ENCODE measurements around the gene ENAH.
"Not testable (repeated sequence)": the region's sequence is repeated elsewhere in the genome, so short reads cannot be mapped to it uniquely, and the experiment has no call there.

Gene ENAH

DNA sequence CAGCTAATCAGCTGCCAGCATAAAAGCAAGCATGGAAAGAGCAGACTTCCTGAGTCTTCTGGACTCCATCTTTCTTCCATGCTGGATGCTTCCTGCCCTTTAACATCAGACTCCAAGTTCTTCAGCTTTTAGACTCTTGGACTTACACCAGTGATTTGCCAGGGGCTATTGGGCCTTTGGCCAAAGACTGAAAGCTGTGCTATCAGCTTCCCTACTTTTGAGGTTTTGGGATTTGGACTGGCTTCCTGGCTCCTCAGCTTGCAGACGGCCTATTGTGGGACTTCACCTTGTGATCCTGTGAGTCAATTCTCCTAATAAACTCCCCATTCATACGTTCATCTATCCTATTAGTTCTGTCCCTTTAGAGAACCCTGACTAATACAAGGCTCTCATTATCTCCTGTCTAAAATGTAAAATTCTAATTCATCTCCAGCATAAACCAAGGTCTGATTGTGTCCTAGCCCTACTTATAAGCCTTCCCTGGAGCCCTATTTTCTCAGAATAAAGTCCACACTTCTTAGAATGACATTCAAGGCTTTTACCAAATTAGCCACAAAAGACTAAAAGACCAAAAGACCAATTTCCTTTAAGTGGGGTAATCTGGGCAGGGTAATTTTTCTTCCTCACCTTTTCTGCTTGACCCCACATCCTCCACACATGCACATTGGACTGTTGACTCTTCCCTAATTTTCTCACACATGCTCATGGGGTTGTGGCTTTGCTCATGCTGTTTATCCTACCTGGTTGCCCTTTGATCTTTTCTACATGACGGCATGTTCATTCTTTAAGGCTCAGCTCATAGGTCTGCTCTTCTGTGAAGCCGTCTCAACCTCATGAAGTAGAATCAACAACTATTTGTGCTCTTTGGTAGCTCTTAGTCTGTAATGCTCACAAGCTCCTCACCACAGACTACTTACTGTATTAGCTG, 18.1 kb upstream of the ENAH start:
- no peak for DNase-seq

DNA sequence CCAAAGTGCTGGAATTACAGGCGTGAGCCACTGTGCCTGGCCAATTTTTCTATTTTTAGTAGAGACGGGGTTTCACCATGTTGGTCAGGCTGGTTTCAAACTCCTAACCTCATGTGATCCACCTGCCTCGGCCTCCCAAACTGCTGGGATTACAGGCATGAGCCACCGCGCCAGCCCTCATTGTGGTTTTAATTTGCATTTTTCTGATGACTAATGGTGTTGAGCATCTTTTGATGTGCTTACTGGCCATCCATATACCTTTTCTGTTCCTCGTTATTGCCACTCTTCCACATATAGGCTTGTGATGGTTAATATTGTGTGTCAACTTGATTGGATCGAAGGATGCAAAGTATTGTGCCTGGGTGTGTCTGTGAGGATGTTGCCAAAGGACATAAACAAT, 17.4 kb upstream of the ENAH start:
- DNase-seq: no peak

DNA sequence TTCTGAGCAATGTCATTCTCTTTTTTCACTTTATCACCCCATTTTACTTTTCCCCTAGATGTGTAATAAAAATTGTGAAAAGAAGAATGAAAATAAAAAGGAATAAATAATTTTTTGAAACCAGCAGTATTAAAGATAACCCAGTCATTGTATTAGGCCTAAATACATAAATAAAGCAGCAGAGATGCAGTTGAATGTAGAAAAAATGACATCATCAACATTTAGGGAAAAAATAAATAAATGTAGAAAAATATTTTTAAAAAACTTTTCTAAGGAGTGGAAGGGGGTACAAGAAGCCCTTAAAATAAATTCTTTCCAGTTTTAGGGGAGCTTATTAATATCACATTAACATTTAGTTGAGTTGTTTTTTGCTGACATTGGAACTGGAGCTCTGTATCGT, 15.3 kb upstream of the ENAH start:
- no peak for DNase-seq

DNA sequence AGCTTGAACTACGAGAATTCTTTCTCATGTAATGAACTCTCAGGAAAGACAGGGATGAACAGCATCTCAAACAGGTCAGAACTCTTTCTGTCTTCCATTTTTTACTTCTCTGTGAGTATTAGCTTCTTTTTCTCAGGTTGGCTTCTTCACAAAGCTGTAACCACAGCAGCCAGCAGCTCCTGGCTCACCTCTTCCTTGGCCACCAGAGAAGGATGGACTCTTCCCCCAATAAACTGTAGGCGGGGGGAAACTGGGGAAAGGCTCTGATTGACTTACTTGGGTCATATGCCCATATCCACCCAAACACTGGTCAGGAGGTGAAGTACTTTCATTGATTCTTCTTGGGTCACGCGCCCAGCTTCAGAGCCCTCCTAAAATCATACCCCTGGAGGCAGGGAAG, 14.4 kb upstream of the ENAH start:
- no peak for DNase-seq

DNA sequence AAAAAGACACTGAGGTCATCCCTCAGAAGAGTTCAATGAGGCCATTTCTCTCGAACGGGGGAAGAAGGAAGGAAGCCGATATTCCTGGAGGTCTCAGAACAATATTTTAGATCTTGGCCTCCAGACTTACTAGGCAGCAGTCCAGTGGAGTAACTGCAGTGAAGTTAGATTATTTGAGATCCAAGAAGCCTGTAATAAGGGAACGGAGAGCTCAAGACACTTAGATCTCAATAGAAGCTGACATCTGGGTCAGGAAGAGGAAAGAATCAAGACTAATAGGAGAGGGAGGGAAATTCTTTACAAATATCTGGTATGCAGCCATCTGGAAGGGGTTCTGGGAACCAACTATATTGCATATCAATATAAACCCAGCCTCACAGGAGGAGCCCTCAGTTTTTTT, 13.6 kb upstream of the ENAH start:
- no peak for DNase-seq

DNA sequence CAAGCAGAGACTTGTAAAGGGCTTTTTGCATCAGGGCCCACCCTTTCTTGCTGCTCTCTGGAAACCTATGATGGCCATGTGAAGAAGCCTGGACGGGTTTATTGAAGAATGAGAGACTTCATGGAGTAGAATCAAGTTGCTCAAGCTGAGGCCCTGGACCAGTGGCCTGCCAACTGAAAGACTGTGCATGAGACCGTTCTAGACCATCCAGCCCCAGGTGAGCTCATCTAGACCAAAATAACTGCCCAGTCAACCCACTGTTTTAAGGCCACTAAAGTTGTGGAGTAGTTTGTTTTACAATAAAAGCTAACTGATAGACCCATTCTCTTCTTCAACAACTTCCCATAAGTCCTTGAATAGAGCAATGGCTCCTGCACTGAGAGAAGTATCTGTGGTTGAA, 11.8 kb upstream of the ENAH start:
- no peak for DNase-seq

DNA sequence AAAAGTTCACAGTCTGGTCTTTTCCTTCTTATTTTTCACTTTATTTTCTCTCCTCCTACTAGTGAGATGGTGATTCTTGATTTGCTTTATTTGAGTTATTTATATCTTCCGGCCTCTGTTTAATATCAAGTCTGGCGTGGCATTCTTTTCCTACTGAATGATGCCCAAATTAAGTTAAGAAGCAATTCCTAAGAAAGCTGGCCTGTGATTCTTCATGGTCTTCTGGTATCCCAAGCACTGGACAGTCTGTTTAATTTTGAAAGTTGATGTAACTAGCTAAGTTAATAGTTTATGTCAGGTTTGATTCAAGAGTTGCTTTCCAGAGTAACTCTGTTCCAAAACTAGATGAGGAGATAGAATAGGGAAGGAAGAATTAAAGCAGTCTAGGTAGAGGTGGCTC, 9.2 kb upstream of the ENAH start:
- no peak for DNase-seq

DNA sequence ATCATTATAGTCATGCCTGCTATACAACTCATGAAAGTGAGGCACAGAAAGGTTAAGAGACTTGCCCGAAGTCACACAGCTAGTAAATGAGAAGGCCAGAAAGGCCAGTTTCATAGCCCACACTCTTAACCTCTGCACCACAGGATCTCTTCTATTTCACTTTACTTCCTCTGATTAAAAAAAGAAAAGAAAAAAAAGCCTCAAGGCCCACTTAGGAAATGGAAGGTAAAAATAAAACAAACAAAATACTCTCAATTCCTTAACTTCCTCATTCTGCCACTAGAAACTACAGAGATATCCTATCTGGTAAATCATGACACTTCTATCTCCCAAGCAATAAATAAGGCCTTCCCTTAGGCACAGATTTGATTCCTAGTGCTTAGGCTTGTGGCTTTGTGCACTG, 7.6 kb upstream of the ENAH start:
- no peak for DNase-seq

DNA sequence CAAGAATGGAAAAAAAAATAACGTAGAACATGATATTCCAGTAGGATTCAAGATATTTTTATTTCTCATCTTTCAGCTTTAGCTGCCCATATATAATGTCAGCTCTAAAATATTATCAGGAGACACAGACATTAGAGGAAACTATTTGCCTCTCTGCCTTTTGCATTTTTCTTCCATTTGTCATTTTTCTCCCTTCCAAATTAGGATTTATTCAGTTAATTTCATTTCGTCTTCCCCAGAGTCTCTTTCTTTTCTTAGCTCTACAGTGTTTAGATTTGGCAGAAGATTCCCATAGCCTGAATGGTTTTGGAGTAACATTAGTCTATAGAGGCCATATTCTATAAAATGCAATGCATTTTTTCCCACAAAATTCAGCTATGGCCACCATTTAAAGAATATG, 5.1 kb upstream of the ENAH start:
- no peak for DNase-seq

DNA sequence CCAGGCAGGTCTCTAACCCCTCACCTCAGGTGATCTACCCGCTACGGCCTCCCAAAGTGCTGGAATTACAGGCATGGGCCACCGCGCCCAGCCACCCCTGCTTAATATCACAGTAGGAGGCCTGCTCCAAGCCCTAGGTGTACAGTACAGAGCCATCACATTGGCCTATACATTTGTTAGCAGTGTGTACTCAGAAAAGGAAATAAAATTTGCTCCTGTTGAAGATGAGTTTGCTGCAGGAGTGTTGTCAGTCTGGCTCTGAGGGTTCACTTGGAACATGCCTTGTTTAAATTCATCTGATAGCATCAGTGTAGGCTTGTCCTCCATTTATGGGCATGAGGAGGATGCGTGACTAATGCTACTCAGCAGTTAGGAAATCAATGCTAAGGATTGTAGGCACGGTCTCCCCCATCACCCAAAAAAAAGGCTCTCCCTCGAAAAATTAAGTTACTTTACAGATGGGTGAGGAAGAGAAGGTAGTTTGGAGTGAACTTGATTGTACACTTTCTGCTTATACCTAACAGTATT, 4.6 kb upstream of the ENAH start:
- no peak for DNase-seq

DNA sequence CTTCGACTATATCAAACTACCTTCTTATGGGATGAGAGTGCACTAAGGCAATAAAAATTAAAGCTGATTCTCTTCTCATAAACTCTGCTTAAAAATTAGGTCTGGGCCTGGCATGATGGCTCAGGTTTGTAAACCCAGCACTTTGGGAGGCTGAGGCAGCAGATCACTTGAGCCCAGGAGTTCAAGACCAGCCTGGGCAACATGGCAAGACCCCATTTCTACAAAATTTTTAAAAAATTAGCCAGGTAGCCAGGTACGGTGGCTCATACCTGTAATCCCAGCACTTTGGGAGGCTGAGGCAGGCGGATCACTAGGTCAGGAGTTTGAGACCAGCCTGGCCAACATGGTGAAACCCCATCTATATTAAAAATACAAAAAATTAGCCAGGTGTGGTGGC, 3.3 kb upstream of the ENAH start:
- not testable (repeated sequence) for DNase-seq

DNA sequence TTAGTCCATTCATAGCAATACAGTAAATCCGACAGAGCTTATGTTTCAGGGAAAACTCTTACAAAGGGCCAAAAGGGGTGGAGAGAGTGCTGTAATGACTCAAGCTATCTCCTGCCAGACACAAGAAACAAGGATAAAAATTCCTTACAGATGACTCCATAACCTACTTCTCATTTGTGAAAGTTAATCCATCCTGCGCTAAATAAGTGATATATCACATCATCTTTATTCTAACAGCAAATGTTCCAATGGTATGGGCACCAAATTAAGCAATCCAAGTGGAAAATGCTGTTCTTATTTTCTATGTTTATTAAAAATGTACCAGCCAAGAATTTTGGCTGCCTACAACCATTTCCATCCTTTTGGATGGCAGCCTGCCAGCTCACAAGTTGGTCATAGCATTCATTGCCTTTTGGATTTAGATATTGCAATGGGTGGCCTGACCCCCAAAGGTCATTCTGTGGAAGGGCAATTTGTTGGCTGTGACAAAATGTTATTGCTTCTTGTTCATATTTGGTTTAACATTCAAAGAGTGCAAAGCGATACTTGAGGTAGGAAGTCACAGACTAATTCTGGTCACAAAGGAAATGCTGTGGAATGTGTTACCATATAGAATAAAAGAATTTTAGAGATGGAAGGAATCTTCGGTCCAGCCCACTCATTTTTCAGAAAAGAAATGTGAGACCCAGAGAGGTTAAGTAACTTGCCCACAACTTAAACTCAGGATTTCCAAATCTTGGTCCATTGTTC, 2.8 kb upstream of the ENAH start:
- DNase-seq: no peak

DNA sequence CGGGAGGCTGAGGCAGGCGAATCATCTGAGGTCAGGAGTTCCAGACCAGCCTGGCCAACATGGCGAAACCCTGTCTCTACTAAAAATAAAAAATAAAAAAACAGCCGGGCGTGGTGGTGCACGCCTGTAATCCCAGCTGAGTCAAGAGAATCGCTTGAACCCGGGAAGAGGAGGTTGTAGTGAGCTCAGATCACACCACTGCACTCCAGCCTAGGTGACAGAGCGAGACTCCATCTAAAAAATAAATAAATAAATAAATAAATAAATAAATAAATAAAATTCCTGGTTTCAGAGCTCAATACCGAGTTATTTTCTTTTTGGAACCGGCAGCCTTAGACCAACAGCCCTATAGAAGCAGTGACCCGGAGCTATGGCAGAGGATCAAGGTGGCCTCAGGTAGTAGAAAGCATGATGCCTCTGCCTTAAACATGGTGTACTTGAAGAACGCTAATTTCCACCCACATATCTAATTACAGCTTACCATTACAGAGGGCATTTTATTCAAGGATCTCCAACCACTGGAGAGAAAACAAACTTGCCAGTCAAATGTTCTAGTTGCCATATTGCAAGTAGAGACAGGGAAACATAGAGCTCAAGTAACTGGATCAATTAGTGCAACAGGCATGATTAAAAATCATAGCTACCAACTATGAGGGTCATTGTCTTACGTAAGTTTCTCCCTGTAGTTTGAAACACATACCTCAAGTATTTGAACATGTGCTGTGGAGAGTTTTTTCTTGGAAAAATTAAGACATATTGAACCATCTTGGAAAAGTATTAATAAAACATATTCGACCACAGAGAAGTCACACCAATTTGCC, 2.0 kb upstream of the ENAH start:
- no peak for DNase-seq

DNA sequence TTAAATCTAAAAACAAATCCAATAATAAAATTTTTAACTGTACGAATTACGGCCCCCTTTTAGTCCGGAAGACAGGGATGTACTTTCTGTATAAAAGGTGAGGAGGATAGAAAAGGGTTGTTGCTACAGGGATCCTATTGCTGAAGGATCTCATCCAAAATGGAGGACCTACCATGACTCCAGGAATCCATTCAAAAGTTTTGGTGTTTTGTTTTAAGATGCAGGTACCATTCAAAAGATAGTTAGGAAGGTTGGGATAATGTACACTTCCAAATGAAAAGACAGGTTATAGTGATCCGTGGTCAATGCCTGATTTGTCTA, 1.3 kb upstream of the ENAH start:
- DNase-seq: no peak

DNA sequence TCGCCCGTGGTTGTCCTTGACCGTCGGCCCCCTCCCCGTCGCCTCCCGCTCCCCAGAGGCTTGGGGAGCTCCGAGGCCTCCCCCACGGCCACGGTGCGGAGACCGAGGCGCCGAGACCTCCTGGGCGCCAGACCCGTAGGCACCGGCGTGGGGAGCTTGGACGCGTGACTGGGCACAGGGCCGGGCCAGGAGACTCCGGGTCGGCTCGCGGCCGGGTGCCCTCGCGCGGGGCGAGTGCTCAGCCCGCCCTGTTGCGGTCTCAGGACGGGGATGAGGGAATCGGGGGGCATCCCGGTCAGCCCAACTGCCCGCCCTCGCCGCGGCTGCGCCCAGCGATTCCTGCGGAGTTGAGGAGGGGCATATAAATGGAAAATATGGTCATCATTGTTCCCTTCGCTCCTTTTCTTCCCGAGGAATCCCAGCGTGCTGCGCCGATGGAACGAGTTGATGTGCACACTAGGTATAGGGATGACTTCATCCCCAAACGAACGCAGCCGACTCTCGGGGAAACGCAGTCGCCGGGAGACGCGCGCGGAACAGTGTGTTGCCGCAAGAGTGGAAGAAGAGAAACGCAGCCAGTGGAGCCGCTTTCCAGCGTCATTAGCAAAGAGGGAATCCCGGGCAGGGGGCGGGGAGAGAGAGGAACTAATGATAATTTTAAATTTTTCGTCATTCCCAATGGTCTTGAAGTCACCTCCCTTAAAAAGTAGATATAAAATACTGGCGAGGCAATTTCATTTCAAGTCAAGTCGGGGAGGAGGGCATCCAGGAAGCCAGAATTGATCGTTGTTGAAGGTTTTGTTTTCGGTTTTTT, 747 bp upstream of the ENAH start:
- no peak for DNase-seq

DNA sequence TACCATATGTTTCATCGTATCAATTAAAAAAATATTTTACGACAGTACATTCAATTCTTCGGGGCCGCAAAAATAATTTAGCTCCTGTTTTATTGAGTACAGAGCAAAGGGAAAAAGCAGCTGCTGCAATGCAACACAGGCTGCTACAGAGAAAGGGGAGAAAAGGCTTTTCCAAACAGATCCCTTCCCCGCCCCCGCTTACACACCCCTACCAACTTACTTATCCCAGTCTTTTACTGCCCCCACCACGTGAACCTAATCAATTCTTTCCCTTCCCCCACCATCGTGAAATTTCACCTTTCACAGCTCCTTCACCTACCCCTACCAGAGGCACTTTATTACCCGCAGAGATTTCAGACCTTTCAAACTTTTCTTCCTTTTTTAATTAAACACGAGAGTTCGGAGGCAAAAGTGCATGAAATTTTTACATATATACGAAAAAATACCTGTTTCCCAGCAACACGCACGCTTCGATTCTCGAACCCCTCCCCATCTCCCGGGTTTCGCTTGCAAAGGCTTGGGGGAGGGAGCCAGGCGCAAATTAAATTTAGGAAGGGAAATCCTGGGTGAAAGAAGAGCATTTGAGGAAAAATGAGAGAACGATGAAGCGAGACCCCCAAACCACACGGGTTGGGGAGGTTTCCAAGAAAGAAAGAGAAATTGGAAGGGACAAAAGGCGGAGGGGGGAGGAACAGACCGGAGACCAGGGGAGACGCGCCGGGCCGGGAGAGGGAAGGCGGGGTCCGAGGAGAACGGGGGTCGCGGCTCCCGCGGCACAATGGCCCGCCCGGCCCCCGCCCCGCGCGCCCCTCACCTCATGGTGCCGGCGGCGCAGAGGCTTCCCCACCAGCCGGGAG, 823 bp downstream of the ENAH start:
- DNase-seq: no peak

DNA sequence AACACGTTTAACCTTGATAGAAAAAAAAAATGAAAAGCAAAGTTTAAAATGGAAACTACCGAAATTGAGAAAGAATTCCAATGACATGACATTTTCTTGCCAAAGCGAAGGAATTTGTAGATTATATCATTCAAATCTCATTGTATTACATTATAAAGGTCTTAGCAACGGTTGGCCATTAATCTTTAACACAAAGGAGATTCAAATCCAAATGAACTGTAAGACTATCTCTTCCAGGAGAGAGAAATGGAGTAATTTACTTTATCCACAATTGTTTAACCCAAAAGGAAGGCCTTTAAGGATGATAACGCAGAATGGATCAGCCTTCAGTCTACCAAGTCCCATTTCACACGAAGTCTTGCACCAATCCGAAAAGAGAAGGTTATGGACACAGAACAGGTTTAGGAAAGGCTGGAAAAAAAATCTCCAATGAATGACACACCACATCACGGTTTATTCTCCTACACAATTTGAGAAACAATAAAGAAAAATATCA, 1.5 kb downstream of the ENAH start:
- DNase-seq: no peak

DNA sequence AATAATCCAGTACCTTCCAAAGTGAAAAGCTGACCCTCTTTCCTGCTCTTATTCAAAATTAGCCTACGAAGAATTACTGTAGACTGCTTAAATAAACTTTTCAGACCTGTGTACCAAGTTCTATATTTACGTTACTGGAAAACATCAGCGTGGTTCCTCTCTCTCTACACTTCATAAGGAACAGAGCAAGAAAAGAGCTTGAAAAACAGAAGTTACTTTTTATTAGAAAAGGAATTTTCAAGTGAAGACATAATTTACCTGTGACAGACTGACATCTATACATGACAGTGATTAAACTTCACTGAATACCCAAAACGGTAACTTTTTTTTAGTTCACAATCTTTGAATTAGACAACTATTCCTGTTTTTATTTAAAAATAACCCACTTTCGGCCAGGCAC, 2.7 kb downstream of the ENAH start:
- no peak for DNase-seq

DNA sequence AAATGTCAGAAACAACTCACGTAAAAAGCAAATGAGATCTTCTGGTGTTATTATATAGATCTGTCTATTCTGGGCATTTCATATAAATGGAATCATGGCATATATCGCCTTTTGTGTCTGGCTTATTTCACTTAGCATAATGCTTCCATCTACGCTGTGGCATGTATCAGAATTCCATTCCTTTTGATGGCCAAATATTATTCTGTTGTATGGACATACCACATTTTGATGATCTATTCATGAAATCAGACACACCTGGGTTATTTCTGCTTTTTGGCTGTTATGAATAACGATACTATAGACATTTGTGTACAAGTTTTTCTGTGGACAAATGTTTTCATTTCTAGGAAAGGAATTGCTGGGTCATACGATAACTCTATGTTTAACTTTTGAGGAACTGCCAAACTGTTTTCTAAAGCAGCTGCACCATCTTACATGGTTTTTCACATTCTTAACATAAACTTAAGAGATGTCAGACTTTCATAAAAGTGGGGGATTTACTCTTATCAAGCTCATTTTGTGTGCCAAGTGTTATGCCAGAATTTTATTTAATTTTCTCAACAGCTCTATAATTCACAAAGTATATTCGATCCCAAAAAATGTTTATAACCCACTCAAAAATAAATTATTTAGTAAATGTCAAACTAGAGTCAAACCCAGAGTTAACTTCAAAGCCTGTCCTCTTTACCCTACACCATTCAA, 7.6 kb downstream of the ENAH start:
- no peak for DNase-seq

DNA sequence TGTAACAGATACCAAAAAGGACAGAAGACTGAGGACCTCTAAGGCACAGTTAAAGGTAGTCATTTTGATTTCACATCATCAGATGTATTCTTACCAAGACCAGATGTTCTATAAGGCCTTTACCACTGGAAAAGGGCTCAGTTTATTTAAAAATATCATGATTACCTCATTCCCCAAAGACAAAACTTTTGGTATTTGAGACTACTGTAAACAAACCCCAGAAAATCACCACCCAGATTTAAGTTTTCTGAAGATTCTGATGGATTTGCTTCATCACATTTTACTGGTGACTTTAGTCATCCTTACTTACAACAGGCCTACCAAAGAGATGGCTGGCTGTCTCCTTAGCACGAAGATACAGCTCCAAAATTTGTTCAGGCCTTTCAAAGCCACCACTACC, 8.3 kb downstream of the ENAH start:
- no peak for DNase-seq

DNA sequence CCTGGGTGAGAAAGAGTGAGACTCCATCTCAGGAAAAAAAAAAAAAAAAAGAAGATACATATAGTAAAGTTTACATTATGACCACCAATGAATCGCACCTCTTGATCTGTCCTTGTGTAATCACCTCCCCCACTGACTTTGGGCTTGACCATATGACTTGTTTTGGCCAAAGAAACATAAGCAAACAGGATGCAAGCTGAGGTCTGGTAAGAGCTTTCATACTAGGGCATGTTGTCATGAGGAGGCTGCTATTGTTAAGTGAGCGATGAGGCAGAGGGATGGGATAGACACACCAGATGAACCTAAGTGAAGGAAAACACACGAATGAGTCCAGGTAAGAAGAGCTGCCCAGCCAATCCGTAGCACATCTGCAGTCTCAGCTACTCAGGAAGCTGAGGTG, 10.7 kb downstream of the ENAH start:
- no peak for DNase-seq

Data from GF-D8 (cell line).